GM12891 (cell line): Measurements from ENCODE around the gene C1QC.

Source experiments
- PAX5 ChIP-seq: IDR thresholded peaks from 2 replicates; pipeline ENCODE4 v1.6.1; 2011; ENCODE audit warnings: low read length, moderate library complexity, mild to moderate bottlenecking; ENCODE audit not compliant: insufficient read depth, severe bottlenecking
- POLR2A ChIP-seq: IDR thresholded peaks from 2 replicates; pipeline ENCODE4 v1.6.1; 2011; ENCODE audit warnings: low read depth, low read length, control low read depth
- POLR2AphosphoS5 ChIP-seq: IDR thresholded peaks from 2 replicates; pipeline ENCODE4 v1.6.1; 2011; ENCODE audit warnings: low read depth, low read length, control low read depth

- TF ChIP-seq POLR2A = no peak
- TF ChIP-seq PAX5 = no peak
- no peak for TF ChIP-seq POLR2AphosphoS5
Measured at GRCh38 chr1:22635436-22635835, 8.0 kb upstream of the C1QC start.
